Fibroblast of lung (primary cell): ENCODE results near the gene RILPL2.

Experiments
- CTCF ChIP-seq, 2 donors: IDR thresholded peaks in 1 of 2; conservative IDR thresholded peaks in 1 of 2; 1 replicate in 1 of 2; 2 replicates in 1 of 2; pipeline ENCODE4 v1.5.1; 2011 to 2012; ENCODE audit warnings: low read length in 2 of 2, control low read depth in 1 of 2, inconsistent platforms in 1 of 2, low read depth in 1 of 2, mild to moderate bottlenecking in 1 of 2
- EZH2 ChIP-seq: IDR thresholded peaks from 2 replicates; pipeline ENCODE4 v1.5.1; 2012; ENCODE audit warnings: low read length, control low read depth, mild to moderate bottlenecking; ENCODE audit errors: missing control alignments

- TF ChIP-seq CTCF (conservative IDR thresholded peaks at IDR 0.05 in 1 of 2, IDR thresholded peaks at IDR 0.05 in 1 of 2; ENCODE audit: low read depth in 1 of 2, low read length in 2 of 2): no peak
- TF ChIP-seq EZH2: no peak
Measured at GRCh38 chr12:123485756-123486155, 49.3 kb upstream of the RILPL2 start.
